ENCODE results near the gene MRPL21. TPM values are rescaled to one million over a fixed set of nuclear protein-coding genes. Genes with fewer than 3 reads are reported as not detected.

The MRPL21 gene
- total and polyA plus RNA-seq, 2 of the 13 experiments (the other 11 are each of a cell fraction or from before 2014, with no cell fraction given): 61.5 to 100 TPM

DNA sequence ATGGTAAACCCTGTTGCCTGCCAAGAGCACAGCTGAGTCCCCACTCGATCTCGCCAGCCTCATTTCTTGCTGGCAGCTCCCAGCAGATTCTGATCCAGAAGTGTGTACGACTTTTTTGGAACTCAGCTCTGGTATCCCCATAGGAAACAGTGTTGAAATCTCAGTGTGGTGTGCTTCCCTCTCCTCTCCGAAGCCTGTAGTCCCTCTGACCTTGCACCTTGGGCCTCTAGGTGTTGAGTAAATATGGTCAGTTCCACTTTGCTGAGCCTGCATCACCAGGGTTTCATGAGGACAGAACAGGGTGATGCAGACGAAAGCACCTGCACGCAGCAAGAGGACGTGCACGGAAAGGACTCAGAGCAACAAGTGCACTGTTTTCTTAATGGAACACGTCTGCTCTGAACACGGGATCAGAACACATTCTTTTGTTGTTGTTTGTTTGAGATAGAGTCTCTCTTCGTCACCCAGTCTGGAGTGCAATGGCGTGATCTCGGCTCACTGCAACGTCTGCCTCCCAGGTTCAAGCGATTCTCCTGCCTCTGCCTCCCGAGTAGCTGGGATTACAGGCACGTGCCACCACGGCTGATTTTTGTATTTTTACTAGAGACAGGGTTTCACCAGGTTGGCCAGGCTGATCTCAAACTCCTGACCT is 58.2 kb downstream of the MRPL21 start (continued):
- no peak; the same call in 1 of the 2 replicates for TF ChIP-seq ZNF780A (CRISPR knock-in tag; IDR thresholded peaks at IDR 0.05)
- TF ChIP-seq KLF16 (CRISPR knock-in tag; IDR thresholded peaks at IDR 0.05): peak in 1 of 2 experiments; percentile 83; a peak in 2 of 4 replicates
- TF ChIP-seq, protein P1, sequence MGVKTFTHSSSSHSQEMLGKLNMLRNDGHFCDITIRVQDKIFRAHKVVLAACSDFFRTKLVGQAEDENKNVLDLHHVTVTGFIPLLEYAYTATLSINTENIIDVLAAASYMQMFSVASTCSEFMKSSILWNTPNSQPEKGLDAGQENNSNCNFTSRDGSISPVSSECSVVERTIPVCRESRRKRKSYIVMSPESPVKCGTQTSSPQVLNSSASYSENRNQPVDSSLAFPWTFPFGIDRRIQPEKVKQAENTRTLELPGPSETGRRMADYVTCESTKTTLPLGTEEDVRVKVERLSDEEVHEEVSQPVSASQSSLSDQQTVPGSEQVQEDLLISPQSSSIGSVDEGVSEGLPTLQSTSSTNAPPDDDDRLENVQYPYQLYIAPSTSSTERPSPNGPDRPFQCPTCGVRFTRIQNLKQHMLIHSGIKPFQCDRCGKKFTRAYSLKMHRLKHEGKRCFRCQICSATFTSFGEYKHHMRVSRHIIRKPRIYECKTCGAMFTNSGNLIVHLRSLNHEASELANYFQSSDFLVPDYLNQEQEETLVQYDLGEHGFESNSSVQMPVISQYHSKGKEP (CRISPR knock-in tag; IDR thresholded peaks at IDR 0.05): peak; percentile 43; the same call in 1 of the 2 replicates
- TF ChIP-seq CBX2 (IDR thresholded peaks at IDR 0.05; ENCODE audit: low read depth, low read length): no peak
- TF ChIP-seq CBX2 (CRISPR knock-in tag; IDR thresholded peaks at IDR 0.05; ENCODE audit: low read depth): 0 out of 2 replicates have a peak, but pooled peaks have one; percentile 61
- TF ChIP-seq ZNF207 (IDR thresholded peaks at IDR 0.05; ENCODE audit: borderline replicate concordance): no peak
- TF ChIP-seq XRCC5 (optimal IDR thresholded peaks at IDR 0.05; ENCODE audit: low read length): peak; percentile 54
- TF ChIP-seq ZNF724P (CRISPR knock-in tag; IDR thresholded peaks at IDR 0.05; ENCODE audit: borderline replicate concordance): peak; percentile 50; the same call in 1 of the 2 replicates
- peak; percentile 67; the same call in 1 of the 2 replicates for TF ChIP-seq JDP2 (CRISPR knock-in tag; IDR thresholded peaks at IDR 0.05; ENCODE audit: borderline replicate concordance)
- peak; percentile 89 for TF ChIP-seq ETV5 (CRISPR knock-in tag; IDR thresholded peaks at IDR 0.05; ENCODE audit: borderline replicate concordance)
- TF ChIP-seq, protein P2, sequence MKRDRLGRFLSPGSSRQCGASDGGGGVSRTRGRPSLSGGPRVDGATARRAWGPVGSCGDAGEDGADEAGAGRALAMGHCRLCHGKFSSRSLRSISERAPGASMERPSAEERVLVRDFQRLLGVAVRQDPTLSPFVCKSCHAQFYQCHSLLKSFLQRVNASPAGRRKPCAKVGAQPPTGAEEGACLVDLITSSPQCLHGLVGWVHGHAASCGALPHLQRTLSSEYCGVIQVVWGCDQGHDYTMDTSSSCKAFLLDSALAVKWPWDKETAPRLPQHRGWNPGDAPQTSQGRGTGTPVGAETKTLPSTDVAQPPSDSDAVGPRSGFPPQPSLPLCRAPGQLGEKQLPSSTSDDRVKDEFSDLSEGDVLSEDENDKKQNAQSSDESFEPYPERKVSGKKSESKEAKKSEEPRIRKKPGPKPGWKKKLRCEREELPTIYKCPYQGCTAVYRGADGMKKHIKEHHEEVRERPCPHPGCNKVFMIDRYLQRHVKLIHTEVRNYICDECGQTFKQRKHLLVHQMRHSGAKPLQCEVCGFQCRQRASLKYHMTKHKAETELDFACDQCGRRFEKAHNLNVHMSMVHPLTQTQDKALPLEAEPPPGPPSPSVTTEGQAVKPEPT (CRISPR knock-in tag; IDR thresholded peaks at IDR 0.05; ENCODE audit: low read depth): peak; percentile 83
- peak; percentile 41; the same call in 1 of the 2 replicates for TF ChIP-seq HOXA9 (CRISPR knock-in tag; IDR thresholded peaks at IDR 0.05; ENCODE audit: borderline replicate concordance)
- TF ChIP-seq MTA1 (CRISPR knock-in tag; IDR thresholded peaks at IDR 0.05; ENCODE audit: borderline replicate concordance): peak; percentile 86
- no peak for TF ChIP-seq ZNF260 (CRISPR knock-in tag; IDR thresholded peaks at IDR 0.05; ENCODE audit: borderline replicate concordance, low read depth)
- no peak for TF ChIP-seq ZNF605 (CRISPR knock-in tag; IDR thresholded peaks at IDR 0.05)
- TF ChIP-seq, protein P3, sequence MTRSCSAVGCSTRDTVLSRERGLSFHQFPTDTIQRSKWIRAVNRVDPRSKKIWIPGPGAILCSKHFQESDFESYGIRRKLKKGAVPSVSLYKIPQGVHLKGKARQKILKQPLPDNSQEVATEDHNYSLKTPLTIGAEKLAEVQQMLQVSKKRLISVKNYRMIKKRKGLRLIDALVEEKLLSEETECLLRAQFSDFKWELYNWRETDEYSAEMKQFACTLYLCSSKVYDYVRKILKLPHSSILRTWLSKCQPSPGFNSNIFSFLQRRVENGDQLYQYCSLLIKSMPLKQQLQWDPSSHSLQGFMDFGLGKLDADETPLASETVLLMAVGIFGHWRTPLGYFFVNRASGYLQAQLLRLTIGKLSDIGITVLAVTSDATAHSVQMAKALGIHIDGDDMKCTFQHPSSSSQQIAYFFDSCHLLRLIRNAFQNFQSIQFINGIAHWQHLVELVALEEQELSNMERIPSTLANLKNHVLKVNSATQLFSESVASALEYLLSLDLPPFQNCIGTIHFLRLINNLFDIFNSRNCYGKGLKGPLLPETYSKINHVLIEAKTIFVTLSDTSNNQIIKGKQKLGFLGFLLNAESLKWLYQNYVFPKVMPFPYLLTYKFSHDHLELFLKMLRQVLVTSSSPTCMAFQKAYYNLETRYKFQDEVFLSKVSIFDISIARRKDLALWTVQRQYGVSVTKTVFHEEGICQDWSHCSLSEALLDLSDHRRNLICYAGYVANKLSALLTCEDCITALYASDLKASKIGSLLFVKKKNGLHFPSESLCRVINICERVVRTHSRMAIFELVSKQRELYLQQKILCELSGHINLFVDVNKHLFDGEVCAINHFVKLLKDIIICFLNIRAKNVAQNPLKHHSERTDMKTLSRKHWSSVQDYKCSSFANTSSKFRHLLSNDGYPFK (CRISPR knock-in tag; IDR thresholded peaks at IDR 0.05; ENCODE audit: borderline replicate concordance): no peak
- TF ChIP-seq ZNF3 (CRISPR knock-in tag; IDR thresholded peaks at IDR 0.05): no peak
- no peak for TF ChIP-seq ZBTB8A (CRISPR knock-in tag; IDR thresholded peaks at IDR 0.05; ENCODE audit: borderline replicate concordance, low read depth)
- peak; percentile 84 for TF ChIP-seq ZMYM2 (CRISPR knock-in tag; IDR thresholded peaks at IDR 0.05)

Data from HepG2 (cell line).